ENCODE results near the gene CSNK2A2. TPM values are rescaled to one million over a fixed set of nuclear protein-coding genes. Genes with fewer than 3 reads are reported as not detected.

The CSNK2A2 gene
- total and polyA plus RNA-seq, 2 experiments from 2014 or later = 44.7 to 102 TPM

DNA sequence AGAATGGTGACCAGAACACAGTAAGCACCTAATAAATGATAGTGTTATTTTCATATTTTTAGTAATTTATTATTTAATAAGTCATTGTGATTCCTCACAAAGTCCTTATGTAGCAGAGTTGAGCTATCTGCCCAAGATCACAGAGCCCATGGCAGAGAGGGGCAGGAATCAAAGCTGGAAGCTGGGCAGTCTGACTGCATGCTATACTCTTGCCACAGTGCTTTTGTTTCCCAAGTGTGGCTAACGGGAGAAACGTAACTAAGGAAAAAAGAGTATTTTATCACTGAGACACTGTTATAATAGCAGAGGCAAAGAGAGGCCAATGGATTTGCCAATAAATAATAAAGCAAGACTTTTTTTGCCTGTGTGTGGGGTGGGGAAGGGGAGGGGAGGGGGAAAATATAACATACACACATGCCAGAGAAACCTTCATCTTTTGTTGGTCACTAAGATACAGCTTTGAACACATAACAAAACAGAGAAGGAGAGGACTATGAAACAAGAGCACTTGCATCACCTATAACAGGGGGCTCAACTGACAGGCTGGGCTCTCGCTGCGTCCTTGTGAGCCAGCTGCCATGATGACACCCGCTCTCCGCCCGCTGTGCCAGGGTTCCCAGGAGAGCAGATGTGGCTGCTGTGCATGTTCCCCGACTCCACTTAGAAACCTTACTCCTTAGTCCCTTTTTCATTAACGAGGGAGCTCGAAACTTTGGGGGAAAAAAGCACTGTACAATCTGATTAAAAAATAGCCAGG is 10.1 kb downstream of the CSNK2A2 start:
- H3F3A ChIP-seq (replicated peaks; ENCODE audit: low read depth) = no peaks in the 10 kb centered on the region
- DNase-seq (ENCODE audit: low spot score) = no peak
- H3K4me3 Mint-ChIP-seq = no peak overlapping the region
- H3K79me2 ChIP-seq (replicated peaks; ENCODE audit: insufficient read depth) = peaks cover 47% of the 10 kb centered on the region
- H3K27ac Mint-ChIP-seq = no peak overlapping the region
- peaks cover 90% of the 10 kb centered on the region for H3K36me3 ChIP-seq (ENCODE audit: insufficient read depth)
- H3K36me3 Mint-ChIP-seq (ENCODE audit: low read depth) = peaks cover 90% of the 10 kb centered on the region
- no peak overlapping the region for H3K4me2 ChIP-seq
- H3K9me2 ChIP-seq (ENCODE audit: insufficient read depth) = no peaks in the 10 kb centered on the region
- no peak overlapping the region for H3K4me3 ChIP-seq
- H3K9me3 Mint-ChIP-seq = no peaks in the 10 kb centered on the region
- no peak for ATAC-seq
- H3K27me3 ChIP-seq (ENCODE audit: insufficient read depth) = no peaks in the 10 kb centered on the region
- H3K4me1 ChIP-seq (ENCODE audit: insufficient read depth) = no peaks in the 10 kb centered on the region
- H2AFZ ChIP-seq = no peak overlapping the region
- H3K27ac ChIP-seq (ENCODE audit: low read depth) = no peak overlapping the region
- H3K27me3 Mint-ChIP-seq (ENCODE audit: insufficient read depth, low read depth, poor library complexity) = no peaks in the 10 kb centered on the region
- TF ChIP-seq POLR2AphosphoS5 (IDR thresholded peaks at IDR 0.05; ENCODE audit: low read depth) = no peak
- TF ChIP-seq CREB1 (CRISPR knock-in tag; IDR thresholded peaks at IDR 0.05; ENCODE audit: low read depth) = no peak
- TF ChIP-seq, protein P1, sequence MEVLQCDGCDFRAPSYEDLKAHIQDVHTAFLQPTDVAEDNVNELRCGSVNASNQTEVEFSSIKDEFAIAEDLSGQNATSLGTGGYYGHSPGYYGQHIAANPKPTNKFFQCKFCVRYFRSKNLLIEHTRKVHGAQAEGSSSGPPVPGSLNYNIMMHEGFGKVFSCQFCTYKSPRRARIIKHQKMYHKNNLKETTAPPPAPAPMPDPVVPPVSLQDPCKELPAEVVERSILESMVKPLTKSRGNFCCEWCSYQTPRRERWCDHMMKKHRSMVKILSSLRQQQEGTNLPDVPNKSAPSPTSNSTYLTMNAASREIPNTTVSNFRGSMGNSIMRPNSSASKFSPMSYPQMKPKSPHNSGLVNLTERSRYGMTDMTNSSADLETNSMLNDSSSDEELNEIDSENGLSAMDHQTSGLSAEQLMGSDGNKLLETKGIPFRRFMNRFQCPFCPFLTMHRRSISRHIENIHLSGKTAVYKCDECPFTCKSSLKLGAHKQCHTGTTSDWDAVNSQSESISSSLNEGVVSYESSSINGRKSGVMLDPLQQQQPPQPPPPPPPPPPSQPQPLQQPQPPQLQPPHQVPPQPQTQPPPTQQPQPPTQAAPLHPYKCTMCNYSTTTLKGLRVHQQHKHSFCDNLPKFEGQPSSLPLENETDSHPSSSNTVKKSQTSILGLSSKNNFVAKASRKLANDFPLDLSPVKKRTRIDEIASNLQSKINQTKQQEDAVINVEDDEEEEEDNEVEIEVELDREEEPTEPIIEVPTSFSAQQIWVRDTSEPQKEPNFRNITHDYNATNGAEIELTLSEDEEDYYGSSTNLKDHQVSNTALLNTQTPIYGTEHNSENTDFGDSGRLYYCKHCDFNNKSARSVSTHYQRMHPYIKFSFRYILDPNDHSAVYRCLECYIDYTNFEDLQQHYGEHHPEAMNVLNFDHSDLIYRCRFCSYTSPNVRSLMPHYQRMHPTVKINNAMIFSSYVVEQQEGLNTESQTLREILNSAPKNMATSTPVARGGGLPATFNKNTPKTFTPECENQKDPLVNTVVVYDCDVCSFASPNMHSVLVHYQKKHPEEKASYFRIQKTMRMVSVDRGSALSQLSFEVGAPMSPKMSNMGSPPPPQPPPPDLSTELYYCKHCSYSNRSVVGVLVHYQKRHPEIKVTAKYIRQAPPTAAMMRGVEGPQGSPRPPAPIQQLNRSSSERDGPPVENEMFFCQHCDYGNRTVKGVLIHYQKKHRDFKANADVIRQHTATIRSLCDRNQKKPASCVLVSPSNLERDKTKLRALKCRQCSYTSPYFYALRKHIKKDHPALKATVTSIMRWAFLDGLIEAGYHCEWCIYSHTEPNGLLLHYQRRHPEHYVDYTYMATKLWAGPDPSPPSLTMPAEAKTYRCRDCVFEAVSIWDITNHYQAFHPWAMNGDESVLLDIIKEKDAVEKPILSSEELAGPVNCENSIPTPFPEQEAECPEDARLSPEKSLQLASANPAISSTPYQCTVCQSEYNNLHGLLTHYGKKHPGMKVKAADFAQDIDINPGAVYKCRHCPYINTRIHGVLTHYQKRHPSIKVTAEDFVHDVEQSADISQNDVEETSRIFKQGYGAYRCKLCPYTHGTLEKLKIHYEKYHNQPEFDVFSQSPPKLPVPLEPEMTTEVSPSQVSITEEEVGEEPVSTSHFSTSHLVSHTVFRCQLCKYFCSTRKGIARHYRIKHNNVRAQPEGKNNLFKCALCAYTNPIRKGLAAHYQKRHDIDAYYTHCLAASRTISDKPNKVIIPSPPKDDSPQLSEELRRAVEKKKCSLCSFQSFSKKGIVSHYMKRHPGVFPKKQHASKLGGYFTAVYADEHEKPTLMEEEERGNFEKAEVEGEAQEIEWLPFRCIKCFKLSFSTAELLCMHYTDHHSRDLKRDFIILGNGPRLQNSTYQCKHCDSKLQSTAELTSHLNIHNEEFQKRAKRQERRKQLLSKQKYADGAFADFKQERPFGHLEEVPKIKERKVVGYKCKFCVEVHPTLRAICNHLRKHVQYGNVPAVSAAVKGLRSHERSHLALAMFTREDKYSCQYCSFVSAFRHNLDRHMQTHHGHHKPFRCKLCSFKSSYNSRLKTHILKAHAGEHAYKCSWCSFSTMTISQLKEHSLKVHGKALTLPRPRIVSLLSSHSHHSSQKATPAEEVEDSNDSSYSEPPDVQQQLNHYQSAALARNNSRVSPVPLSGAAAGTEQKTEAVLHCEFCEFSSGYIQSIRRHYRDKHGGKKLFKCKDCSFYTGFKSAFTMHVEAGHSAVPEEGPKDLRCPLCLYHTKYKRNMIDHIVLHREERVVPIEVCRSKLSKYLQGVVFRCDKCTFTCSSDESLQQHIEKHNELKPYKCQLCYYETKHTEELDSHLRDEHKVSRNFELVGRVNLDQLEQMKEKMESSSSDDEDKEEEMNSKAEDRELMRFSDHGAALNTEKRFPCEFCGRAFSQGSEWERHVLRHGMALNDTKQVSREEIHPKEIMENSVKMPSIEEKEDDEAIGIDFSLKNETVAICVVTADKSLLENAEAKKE (CRISPR knock-in tag; IDR thresholded peaks at IDR 0.05) = no peak
- TF ChIP-seq ZNF114 (CRISPR knock-in tag; IDR thresholded peaks at IDR 0.05) = no peak
- TF ChIP-seq, protein P2, sequence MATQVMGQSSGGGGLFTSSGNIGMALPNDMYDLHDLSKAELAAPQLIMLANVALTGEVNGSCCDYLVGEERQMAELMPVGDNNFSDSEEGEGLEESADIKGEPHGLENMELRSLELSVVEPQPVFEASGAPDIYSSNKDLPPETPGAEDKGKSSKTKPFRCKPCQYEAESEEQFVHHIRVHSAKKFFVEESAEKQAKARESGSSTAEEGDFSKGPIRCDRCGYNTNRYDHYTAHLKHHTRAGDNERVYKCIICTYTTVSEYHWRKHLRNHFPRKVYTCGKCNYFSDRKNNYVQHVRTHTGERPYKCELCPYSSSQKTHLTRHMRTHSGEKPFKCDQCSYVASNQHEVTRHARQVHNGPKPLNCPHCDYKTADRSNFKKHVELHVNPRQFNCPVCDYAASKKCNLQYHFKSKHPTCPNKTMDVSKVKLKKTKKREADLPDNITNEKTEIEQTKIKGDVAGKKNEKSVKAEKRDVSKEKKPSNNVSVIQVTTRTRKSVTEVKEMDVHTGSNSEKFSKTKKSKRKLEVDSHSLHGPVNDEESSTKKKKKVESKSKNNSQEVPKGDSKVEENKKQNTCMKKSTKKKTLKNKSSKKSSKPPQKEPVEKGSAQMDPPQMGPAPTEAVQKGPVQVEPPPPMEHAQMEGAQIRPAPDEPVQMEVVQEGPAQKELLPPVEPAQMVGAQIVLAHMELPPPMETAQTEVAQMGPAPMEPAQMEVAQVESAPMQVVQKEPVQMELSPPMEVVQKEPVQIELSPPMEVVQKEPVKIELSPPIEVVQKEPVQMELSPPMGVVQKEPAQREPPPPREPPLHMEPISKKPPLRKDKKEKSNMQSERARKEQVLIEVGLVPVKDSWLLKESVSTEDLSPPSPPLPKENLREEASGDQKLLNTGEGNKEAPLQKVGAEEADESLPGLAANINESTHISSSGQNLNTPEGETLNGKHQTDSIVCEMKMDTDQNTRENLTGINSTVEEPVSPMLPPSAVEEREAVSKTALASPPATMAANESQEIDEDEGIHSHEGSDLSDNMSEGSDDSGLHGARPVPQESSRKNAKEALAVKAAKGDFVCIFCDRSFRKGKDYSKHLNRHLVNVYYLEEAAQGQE (IDR thresholded peaks at IDR 0.05; ENCODE audit: unreplicated experiment) = no peak
- TF ChIP-seq ZNF331 (CRISPR knock-in tag; IDR thresholded peaks at IDR 0.05; ENCODE audit: low read depth) = no peak
- TF ChIP-seq STAT1 (IDR thresholded peaks at IDR 0.05; ENCODE audit: unreplicated experiment) = no peak
- TF ChIP-seq, protein P3, sequence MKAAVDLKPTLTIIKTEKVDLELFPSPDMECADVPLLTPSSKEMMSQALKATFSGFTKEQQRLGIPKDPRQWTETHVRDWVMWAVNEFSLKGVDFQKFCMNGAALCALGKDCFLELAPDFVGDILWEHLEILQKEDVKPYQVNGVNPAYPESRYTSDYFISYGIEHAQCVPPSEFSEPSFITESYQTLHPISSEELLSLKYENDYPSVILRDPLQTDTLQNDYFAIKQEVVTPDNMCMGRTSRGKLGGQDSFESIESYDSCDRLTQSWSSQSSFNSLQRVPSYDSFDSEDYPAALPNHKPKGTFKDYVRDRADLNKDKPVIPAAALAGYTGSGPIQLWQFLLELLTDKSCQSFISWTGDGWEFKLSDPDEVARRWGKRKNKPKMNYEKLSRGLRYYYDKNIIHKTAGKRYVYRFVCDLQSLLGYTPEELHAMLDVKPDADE (IDR thresholded peaks at IDR 0.05) = no peak
- no peak for TF ChIP-seq JUNB (IDR thresholded peaks at IDR 0.05; ENCODE audit: unreplicated experiment)
- no peak for TF ChIP-seq NANOG (IDR thresholded peaks at IDR 0.05; ENCODE audit: borderline replicate concordance)
- TF ChIP-seq, protein P4, sequence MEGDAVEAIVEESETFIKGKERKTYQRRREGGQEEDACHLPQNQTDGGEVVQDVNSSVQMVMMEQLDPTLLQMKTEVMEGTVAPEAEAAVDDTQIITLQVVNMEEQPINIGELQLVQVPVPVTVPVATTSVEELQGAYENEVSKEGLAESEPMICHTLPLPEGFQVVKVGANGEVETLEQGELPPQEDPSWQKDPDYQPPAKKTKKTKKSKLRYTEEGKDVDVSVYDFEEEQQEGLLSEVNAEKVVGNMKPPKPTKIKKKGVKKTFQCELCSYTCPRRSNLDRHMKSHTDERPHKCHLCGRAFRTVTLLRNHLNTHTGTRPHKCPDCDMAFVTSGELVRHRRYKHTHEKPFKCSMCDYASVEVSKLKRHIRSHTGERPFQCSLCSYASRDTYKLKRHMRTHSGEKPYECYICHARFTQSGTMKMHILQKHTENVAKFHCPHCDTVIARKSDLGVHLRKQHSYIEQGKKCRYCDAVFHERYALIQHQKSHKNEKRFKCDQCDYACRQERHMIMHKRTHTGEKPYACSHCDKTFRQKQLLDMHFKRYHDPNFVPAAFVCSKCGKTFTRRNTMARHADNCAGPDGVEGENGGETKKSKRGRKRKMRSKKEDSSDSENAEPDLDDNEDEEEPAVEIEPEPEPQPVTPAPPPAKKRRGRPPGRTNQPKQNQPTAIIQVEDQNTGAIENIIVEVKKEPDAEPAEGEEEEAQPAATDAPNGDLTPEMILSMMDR (conservative IDR thresholded peaks at IDR 0.05; ENCODE audit: low read depth in 2 of 2) = no peak
- TF ChIP-seq EZH2phosphoT487 (IDR thresholded peaks at IDR 0.05; ENCODE audit: unreplicated experiment) = no peak
- TF ChIP-seq EZH2 (IDR thresholded peaks at IDR 0.05; ENCODE audit: low read depth, unreplicated experiment) = no peak
- peaks cover 22% of the 10 kb centered on the region for H4K20me1 ChIP-seq (replicated peaks; ENCODE audit: insufficient read depth)
- no peaks in the 10 kb centered on the region for H3K4me1 Mint-ChIP-seq
